GM12891 (cell line): ENCODE measurements around the gene DACH1.

Experiments
- PAX5 ChIP-seq: IDR thresholded peaks from 2 replicates; pipeline ENCODE4 v1.6.1; 2011; ENCODE audit warnings: low read length, moderate library complexity, mild to moderate bottlenecking; ENCODE audit not compliant: insufficient read depth, severe bottlenecking
- POLR2A ChIP-seq: IDR thresholded peaks from 2 replicates; pipeline ENCODE4 v1.6.1; 2011; ENCODE audit warnings: low read depth, low read length, control low read depth
- POLR2AphosphoS5 ChIP-seq: IDR thresholded peaks from 2 replicates; pipeline ENCODE4 v1.6.1; 2011; ENCODE audit warnings: low read depth, low read length, control low read depth
- POU2F2 ChIP-seq: IDR thresholded peaks from 2 replicates; pipeline ENCODE4 v1.6.1; 2011; ENCODE audit warnings: low read depth, mild to moderate bottlenecking, control low read depth, low read length, moderate library complexity
- TAF1 ChIP-seq: IDR thresholded peaks from 2 replicates; pipeline ENCODE4 v1.6.1; 2011; ENCODE audit warnings: low read depth, low read length, control low read depth

DNA sequence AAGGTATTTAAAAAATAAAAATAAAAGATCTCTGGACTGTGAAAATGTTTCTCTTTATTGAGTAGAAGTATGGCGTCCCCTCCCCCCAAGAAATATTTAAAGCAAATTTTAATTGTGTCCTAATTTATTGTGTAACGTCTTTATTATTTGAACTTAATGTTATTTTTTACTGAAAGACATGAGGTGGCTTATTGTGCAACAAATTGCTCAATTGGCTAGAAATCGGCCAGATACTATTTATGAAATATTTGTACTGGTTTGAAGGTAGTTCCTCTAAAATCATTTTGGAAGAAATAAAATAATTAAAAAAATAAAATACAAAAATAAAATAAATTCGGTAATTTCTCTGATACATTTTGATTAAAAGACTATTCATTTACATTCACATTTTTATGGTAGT lies 162.3 kb downstream of the DACH1 start:
- TF ChIP-seq POLR2A (no peak), POLR2AphosphoS5 (no peak), TAF1 (no peak), POU2F2 (no peak), PAX5 (no peak)
